Body of pancreas (tissue), 4 donors: ENCODE measurements around the gene TTLL9. TPM values are rescaled to one million over a fixed set of nuclear protein-coding genes. Genes with fewer than 3 reads are reported as not detected.
A peak's percentile ranks its signal among the peaks of the same experiment; 100 is the strongest.

ENCODE experiments used
- ATAC-seq: fragments of 150-250 bp; one replicate; pipeline ENCODE4 v1.9.1; 2016
- DNase-seq, 4 donors: peaks; one replicate each; pipeline ENCODE4 v3.0.0-alpha.2; 2019
- H3K27ac ChIP-seq, 4 donors: fragments of 200-600 bp; sonication (generic); 1 replicate in 3 of 4; 2 replicates in 1 of 4; pipeline versions ENCODE4 v1.5.1 to v1.6.1; 2016 to 2019; ENCODE audit warnings: mild to moderate bottlenecking in 1 of 4, mixed read lengths in 1 of 4, moderate library complexity in 1 of 4
- H3K27me3 ChIP-seq, 2 donors: fragments of 200-600 bp; sonication (generic); one replicate each; pipeline ENCODE4 v1.6.0; 2016; ENCODE audit warnings: mild to moderate bottlenecking in 1 of 2
- H3K36me3 ChIP-seq, 2 donors: fragments of 200-600 bp; sonication (generic); replicated peaks in 1 of 2; 2 replicates each; pipeline ENCODE4 v1.5.1; 2016; ENCODE audit warnings: low read depth in 2 of 2; ENCODE audit not compliant: insufficient read depth in 1 of 2
- H3K4me1 ChIP-seq: fragments of 200-600 bp; sonication (generic); one replicate; pipeline ENCODE4 v1.6.0; 2016
- H3K4me3 ChIP-seq, 2 donors: fragments of 200-600 bp; sonication (generic); 1 replicate in 1 of 2; 2 replicates in 1 of 2; pipeline ENCODE4 v1.5.1; 2016 to 2019
- H3K9me3 ChIP-seq, 3 donors: fragments of 200-600 bp; sonication (generic); 1 replicate in 2 of 3; 2 replicates in 1 of 3; pipeline ENCODE4 v1.5.1; 2016
- CTCF ChIP-seq, 7 experiments: fragments of 450-650 bp in 4 of 7; fragments of 200-600 bp in 3 of 7; sonication (generic) in 3 of 7; IDR thresholded peaks; one replicate each; pipeline ENCODE4 v1.5.1; 2016 to 2019; ENCODE audit warnings: antibody characterized with exemption in 7 of 7
- POLR2A ChIP-seq, 3 donors: fragments of 450-650 bp; IDR thresholded peaks; one replicate each; pipeline ENCODE4 v1.6.1; 2016; ENCODE audit warnings: antibody characterized with exemption in 3 of 3, mild to moderate bottlenecking in 2 of 3
- WGBS, 2 donors: methylation state at CpG; one replicate each; pipeline ENCODE4 v1.1.5; 2017; 5-methylcytosine and 5-hydroxymethylcytosine counted together
- intact Hi-C: fragments of 100-400 bp; cut with DNase I; formaldehyde crosslinking; loops from one replicate; pipeline ENCODE4 v1.15.1; 2023
- total RNA-seq, 2 donors: library from RNA; depleted of rRNA; stranded (reverse); fragments of >200 nt; gene quantifications; one replicate each; pipeline ENCODE4 v1.1.0, GENCODE V29; 2016

Gene TTLL9
- total RNA-seq, 2 donors from 2014 or later, result 0.52 to 0.99 TPM

- Histone ChIP-seq H3K4me3 (no peak overlapping the region), H3K36me3 (no peaks in the 10 kb centered on the region), H3K9me3 (no peaks in the 10 kb centered on the region), H3K4me1 (no peaks in the 10 kb centered on the region), H3K27me3 (no peaks in the 10 kb centered on the region), H3K27ac (no peak overlapping the region)
- DNase-seq, result no peak
- no peak for ATAC-seq
- WGBS, 2 donors, result 83 to 86% methylated on average over 6 of the region's 6 CpGs
- intact Hi-C loops, result loop anchor here (5.0 kb wide), 1 partner anchor 203 kb away; no protein-coding TSS in a partner anchor
- TF ChIP-seq CTCF (IDR thresholded peaks at IDR 0.05) (no peak), POLR2A (IDR thresholded peaks at IDR 0.05) (no peak)
Measured at GRCh38 chr20:31829731-31830130, 40.7 kb upstream of the TTLL9 start.

- ATAC-seq, result no peak
- H3K4me3 ChIP-seq, result no peak overlapping the region
- H3K4me1 ChIP-seq, result no peaks in the 10 kb centered on the region
- no peak overlapping the region for H3K27ac ChIP-seq
- no peak for DNase-seq
- intact Hi-C loops, result no loop called here
- TF ChIP-seq CTCF (IDR thresholded peaks at IDR 0.05) (no peak), POLR2A (IDR thresholded peaks at IDR 0.05) (no peak)
- H3K36me3 ChIP-seq, result no peaks in the 10 kb centered on the region
- no peaks in the 10 kb centered on the region for H3K9me3 ChIP-seq
- WGBS, 2 donors, result 78 to 86% methylated on average over 6 to 8 of the region's 8 CpGs
- no peaks in the 10 kb centered on the region for H3K27me3 ChIP-seq
Measured at GRCh38 chr20:31830406-31830981, 39.9 kb upstream of the TTLL9 start.

GRCh38 chr20:31831211-31831610 lies 39.2 kb upstream of the TTLL9 start:
- Histone ChIP-seq H3K9me3 (no peaks in the 10 kb centered on the region), H3K4me1 (peaks cover 3% of the 10 kb centered on the region), H3K27me3 (no peaks in the 10 kb centered on the region), H3K36me3 (no peaks in the 10 kb centered on the region), H3K27ac (no peak overlapping the region), H3K4me3 (no peak overlapping the region)
- ATAC-seq (no peak), DNase-seq (no peak)
- WGBS, 2 donors, result 86 to 92% methylated on average over 6 of the region's 6 CpGs
- intact Hi-C loops, result no loop called here
- TF ChIP-seq CTCF (IDR thresholded peaks at IDR 0.05) (no peak), POLR2A (IDR thresholded peaks at IDR 0.05) (no peak)

- no peak for TF ChIP-seq POLR2A (IDR thresholded peaks at IDR 0.05)
- Histone ChIP-seq H3K27me3 (no peaks in the 10 kb centered on the region), H3K4me1 (peaks cover 6% of the 10 kb centered on the region), H3K4me3 (no peak overlapping the region), H3K27ac (no peak overlapping the region), H3K36me3 (no peaks in the 10 kb centered on the region), H3K9me3 (no peaks in the 10 kb centered on the region)
- DNase-seq, result no peak
- 88 to 93% methylated on average over 12 to 17 of the region's 17 CpGs for WGBS, 2 donors
- no peak for ATAC-seq
- intact Hi-C loops, result no loop called here
Measured at GRCh38 chr20:31831771-31832306, 38.6 kb upstream of the TTLL9 start.

GRCh38 chr20:31833130-31833930 lies 37.1 kb upstream of the TTLL9 start:
- no peaks in the 10 kb centered on the region for H3K27me3 ChIP-seq
- no peak overlapping the region for H3K4me3 ChIP-seq
- intact Hi-C loops, result no loop called here
- DNase-seq (peak; percentile 46 to 74 (median 62)), ATAC-seq (no peak)
- H3K4me1 ChIP-seq, result peaks cover 6% of the 10 kb centered on the region
- H3K27ac ChIP-seq, result no peak overlapping the region
- no peaks in the 10 kb centered on the region for H3K9me3 ChIP-seq
- 53 to 57% methylated on average over 14 of the region's 14 CpGs for WGBS, 2 donors
- TF ChIP-seq CTCF (IDR thresholded peaks at IDR 0.05), result peak; percentile 56 to 73 (median 63)
- no peak for TF ChIP-seq POLR2A (IDR thresholded peaks at IDR 0.05)
- H3K36me3 ChIP-seq, result no peaks in the 10 kb centered on the region
